Measurements from ENCODE around the gene SLC35B4. TPM values are rescaled to one million over a fixed set of nuclear protein-coding genes. Genes with fewer than 3 reads are reported as not detected.

SLC35B4 gene
- total and polyA plus RNA-seq, 2 experiments from 2014 or later, result 13.7 to 18.8 TPM

- Histone ChIP-seq H3K4me3 (no peak overlapping the region), H3K9me2 (replicated peaks; ENCODE audit: insufficient read depth) (no peaks in the 10 kb centered on the region), H2AFZ (no peak overlapping the region), H3K4me2 (no peak overlapping the region), H3K9me3 (ENCODE audit: low read depth) (no peaks in the 10 kb centered on the region), H3K36me3 (replicated peaks; ENCODE audit: insufficient read depth, low read depth) (no peaks in the 10 kb centered on the region), H3K27me3 (no peaks in the 10 kb centered on the region), H4K20me1 (ENCODE audit: insufficient read depth, poor library complexity, severe bottlenecking) (no peaks in the 10 kb centered on the region), H3K79me2 (peaks cover 9% of the 10 kb centered on the region), H3K27ac (no peak overlapping the region), H3K4me1 (ENCODE audit: insufficient read depth) (no peaks in the 10 kb centered on the region)
- 93% methylated on average over 1 of the region's 1 CpG for WGBS (ENCODE audit: low lambda C conversion rate, missing lambda C conversion rate)
- no peak for DNase-seq (ENCODE audit: low spot score)
- TF ChIP-seq EZH2phosphoT487 (IDR thresholded peaks at IDR 0.05; ENCODE audit: low read depth, severe bottlenecking, unreplicated experiment) (no peak), EZH2 (IDR thresholded peaks at IDR 0.05; ENCODE audit: borderline replicate concordance) (no peak), CTCF (IDR thresholded peaks at IDR 0.05; ENCODE audit: poor library complexity) (no peak)
Observed at GRCh38 chr7:134307320-134307719, 9.4 kb downstream of the SLC35B4 start.

GRCh38 chr7:134302120-134302519, 14.6 kb downstream of the SLC35B4 start:
- Histone ChIP-seq H3K9me3 (ENCODE audit: low read depth) (no peaks in the 10 kb centered on the region), H3K9me2 (replicated peaks; ENCODE audit: insufficient read depth) (no peaks in the 10 kb centered on the region), H3K36me3 (replicated peaks; ENCODE audit: insufficient read depth, low read depth) (no peaks in the 10 kb centered on the region), H3K4me3 (no peak overlapping the region), H3K27ac (no peak overlapping the region), H3K79me2 (no peaks in the 10 kb centered on the region), H3K4me2 (no peak overlapping the region), H3K27me3 (no peaks in the 10 kb centered on the region), H3K4me1 (ENCODE audit: insufficient read depth) (peaks cover 3% of the 10 kb centered on the region), H4K20me1 (ENCODE audit: insufficient read depth, poor library complexity, severe bottlenecking) (no peaks in the 10 kb centered on the region), H2AFZ (no peak overlapping the region)
- no peak for TF ChIP-seq EZH2 (IDR thresholded peaks at IDR 0.05; ENCODE audit: borderline replicate concordance)
- no peak for TF ChIP-seq EZH2phosphoT487 (IDR thresholded peaks at IDR 0.05; ENCODE audit: low read depth, severe bottlenecking, unreplicated experiment)
- no peak for TF ChIP-seq CTCF (IDR thresholded peaks at IDR 0.05; ENCODE audit: poor library complexity)
- 90% methylated on average over 2 of the region's 2 CpGs for WGBS (ENCODE audit: low lambda C conversion rate, missing lambda C conversion rate)
- DNase-seq (ENCODE audit: low spot score), result no peak

- Histone ChIP-seq H3K9me3 (ENCODE audit: low read depth) (no peaks in the 10 kb centered on the region), H3K9me2 (replicated peaks; ENCODE audit: insufficient read depth) (no peaks in the 10 kb centered on the region), H3K4me3 (no peak overlapping the region), H3K27me3 (no peaks in the 10 kb centered on the region), H3K27ac (no peak overlapping the region), H2AFZ (no peak overlapping the region), H3K79me2 (no peaks in the 10 kb centered on the region), H3K36me3 (replicated peaks; ENCODE audit: insufficient read depth, low read depth) (no peaks in the 10 kb centered on the region), H3K4me2 (no peak overlapping the region), H3K4me1 (ENCODE audit: insufficient read depth) (peaks cover 3% of the 10 kb centered on the region), H4K20me1 (ENCODE audit: insufficient read depth, poor library complexity, severe bottlenecking) (no peaks in the 10 kb centered on the region)
- no peak for DNase-seq (ENCODE audit: low spot score)
- no peak for TF ChIP-seq EZH2 (IDR thresholded peaks at IDR 0.05; ENCODE audit: borderline replicate concordance)
- TF ChIP-seq EZH2phosphoT487 (IDR thresholded peaks at IDR 0.05; ENCODE audit: low read depth, severe bottlenecking, unreplicated experiment), result no peak
- no peak for TF ChIP-seq CTCF (IDR thresholded peaks at IDR 0.05; ENCODE audit: poor library complexity)
- 71% methylated on average over 3 of the region's 3 CpGs for WGBS (ENCODE audit: low lambda C conversion rate, missing lambda C conversion rate)
Observed at GRCh38 chr7:134301592-134301991, 15.1 kb downstream of the SLC35B4 start.

- Histone ChIP-seq H3K27me3 (no peaks in the 10 kb centered on the region), H3K27ac (no peak overlapping the region), H2AFZ (no peak overlapping the region), H3K9me2 (replicated peaks; ENCODE audit: insufficient read depth) (no peaks in the 10 kb centered on the region), H3K36me3 (replicated peaks; ENCODE audit: insufficient read depth, low read depth) (no peaks in the 10 kb centered on the region), H3K4me3 (no peak overlapping the region), H3K79me2 (no peaks in the 10 kb centered on the region), H3K4me2 (no peak overlapping the region), H4K20me1 (ENCODE audit: insufficient read depth, poor library complexity, severe bottlenecking) (no peaks in the 10 kb centered on the region), H3K9me3 (ENCODE audit: low read depth) (no peaks in the 10 kb centered on the region), H3K4me1 (ENCODE audit: insufficient read depth) (peaks cover 3% of the 10 kb centered on the region)
- WGBS (ENCODE audit: low lambda C conversion rate, missing lambda C conversion rate), result 94% methylated on average over 2 of the region's 2 CpGs
- DNase-seq (ENCODE audit: low spot score), result no peak
- TF ChIP-seq CTCF (IDR thresholded peaks at IDR 0.05; ENCODE audit: poor library complexity) (no peak), EZH2phosphoT487 (IDR thresholded peaks at IDR 0.05; ENCODE audit: low read depth, severe bottlenecking, unreplicated experiment) (no peak), EZH2 (IDR thresholded peaks at IDR 0.05; ENCODE audit: borderline replicate concordance) (no peak)
Observed at GRCh38 chr7:134300988-134301387, 15.7 kb downstream of the SLC35B4 start.
